HuH-7.5 (cell line): ENCODE data around the gene ADK.
A peak's percentile ranks its signal among the peaks of the same experiment; 100 is the strongest.
"Not testable (repeated sequence)": the region's sequence is repeated elsewhere in the genome, so short reads cannot be mapped to it uniquely, and the experiment has no call there.

ENCODE experiments used
- DNase-seq: peaks from one replicate; pipeline ENCODE4 v3.0.0; 2011; ENCODE audit warnings: low spot score

Gene ADK

DNA sequence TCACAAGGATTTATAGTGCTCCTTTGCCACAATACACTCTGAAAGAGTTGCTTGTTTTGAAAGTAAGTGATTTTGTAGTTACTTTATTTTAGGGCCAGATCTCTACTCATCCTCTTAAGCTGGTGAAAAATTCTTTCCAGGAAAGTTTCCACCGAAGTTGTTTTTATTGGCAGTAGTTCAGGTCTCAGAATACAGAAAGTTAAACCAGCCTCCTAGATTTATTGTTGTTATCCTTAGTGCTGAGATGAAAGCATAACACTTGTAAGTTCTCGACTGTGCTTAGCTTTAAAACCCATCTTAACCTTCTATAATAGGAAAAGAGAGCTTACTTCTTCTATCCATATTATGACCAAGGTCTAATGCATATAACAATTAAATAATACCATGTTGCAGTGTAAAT lies 5.9 kb upstream of the ADK start:
- DNase-seq, result no peak

DNA sequence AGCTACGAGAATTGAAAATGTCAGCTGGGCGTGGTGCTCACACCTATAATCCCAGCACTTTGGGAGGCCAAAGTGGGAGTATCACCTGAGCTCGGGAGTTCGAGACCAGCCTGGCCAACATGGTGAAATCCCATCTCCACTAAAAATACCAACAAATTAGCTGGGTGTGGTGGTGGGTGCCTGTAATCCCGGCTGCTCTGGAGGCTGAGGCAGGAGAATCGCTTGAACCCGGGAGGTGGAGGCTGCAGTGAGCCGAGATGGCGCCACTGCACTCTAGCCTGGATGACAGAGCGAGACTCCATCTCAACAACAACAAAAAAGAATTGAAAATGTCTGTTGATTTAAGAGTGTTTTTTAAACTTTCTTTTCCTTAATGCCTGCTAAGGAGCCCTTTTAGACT lies 4.0 kb upstream of the ADK start:
- DNase-seq, result not testable (repeated sequence)

DNA sequence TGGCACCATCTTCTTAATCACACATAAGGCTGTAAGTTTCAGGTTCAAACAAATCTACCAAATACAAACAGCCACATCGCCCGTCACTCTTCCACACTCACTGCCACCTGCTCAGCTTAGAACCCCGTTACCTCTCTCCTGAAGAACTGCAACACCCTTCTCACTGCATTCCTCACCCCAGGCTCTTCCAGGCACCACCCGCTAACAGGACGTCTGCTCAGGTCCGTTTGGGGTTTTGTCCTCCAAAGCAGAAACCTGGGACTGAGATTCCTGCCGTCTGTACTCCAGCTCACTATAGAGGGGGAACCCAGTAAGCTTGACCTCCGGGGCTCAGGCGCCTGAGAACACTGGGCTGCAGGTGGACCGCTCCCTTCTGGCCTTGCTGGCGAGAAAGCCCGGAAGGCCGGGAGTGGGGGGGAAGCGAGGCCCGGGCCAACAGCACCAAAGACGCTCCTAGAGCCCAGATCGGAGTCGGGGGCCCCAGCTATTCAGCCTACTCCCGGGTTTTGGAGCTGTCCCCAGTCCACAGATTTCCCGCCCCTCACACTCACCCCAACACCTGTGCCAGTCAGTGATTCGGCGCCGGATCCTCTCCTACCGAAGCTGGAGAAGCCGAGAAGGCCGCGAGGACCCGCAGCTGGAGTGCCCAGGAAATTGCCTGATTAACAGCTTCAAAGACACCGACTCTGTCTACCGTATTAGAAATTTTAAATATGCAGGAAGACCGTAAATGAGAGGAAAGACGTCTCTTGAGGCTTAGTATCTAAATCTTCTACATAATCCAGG lies 624 bp upstream of the ADK start, which contains the start of gene AP3M1:
AP3M1 (minus strand) TSS at position 625 of the 786 bp plus-strand sequence. CDS start 12,449 bp downstream, outside the sequence.
- DNase-seq, result peak; percentile 59

DNA sequence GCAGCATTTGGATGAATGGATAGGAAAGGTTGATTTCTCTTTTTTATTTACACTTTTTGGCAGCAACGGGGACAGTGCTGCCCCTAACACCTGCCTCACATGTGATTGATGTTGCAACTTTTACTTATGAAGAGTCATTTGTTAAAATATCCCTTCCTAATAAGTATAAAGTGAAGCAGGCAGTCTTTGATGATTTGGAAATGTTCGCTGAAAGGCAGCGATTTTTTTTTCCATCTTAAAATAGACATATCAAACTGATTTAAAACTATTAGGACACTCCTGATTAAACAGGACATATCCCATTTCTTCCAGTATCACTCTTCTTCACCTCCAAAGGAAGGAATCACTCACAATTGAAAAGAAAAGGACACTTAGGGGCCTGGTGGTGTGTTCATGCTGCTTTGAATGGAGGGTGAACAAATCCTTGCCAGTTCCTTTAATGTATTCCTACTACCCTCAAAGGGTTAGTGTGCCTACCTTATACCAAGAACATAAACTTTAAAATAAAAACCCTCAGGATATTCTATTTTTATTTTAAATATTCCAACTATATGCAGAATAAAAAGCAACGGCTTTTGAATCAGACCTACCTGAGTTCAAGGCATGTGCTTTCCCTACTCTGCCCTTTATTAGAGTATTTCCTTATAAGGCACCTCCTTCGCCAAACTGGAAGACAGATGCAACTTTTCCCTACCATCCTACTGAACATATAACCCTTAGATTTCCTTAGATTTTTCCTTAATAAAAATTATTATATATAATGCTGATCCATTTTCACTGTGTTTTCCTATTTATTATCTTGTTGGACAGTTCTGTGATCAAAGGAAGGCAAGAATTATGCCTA lies 1.1 kb downstream of the ADK start:
- DNase-seq, result no peak

DNA sequence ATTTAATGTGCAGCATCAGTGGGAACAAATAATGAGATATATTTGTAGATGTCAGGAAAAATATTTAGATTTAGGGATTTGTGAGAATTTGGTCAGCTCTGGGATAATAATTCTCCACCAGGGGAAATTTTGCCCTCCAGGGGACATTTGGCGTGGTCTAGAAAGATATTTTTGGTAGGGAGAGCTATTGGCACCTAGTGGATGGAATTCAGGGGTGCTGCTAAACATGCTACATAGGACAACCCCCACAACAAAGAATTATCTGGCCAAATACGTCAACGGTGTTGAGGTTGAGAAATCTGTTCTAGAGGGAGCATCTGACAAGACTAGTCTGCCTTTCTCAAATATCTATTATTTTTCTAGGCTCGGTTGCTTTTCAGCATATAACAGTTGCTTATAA lies 2.1 kb downstream of the ADK start:
- no peak for DNase-seq

DNA sequence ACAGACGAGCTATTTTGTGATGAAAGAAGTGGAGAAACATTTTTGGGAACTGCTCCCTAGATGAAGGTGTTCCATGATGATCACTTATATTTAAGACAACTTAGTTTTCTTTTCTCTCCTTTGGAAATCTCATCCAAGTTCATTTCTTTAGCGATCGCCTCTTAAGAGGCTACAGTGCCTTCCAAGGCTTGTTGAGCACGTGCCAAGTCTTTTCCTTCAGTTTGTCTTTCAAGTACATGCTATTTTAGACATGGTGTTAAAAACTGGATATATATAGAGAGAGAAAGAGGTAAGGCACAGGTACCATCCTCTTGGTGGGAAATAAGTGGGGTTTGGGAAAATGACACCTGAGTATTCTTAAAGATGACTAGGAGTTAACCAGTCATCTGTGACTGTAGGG lies 2.7 kb downstream of the ADK start:
- DNase-seq, result no peak

DNA sequence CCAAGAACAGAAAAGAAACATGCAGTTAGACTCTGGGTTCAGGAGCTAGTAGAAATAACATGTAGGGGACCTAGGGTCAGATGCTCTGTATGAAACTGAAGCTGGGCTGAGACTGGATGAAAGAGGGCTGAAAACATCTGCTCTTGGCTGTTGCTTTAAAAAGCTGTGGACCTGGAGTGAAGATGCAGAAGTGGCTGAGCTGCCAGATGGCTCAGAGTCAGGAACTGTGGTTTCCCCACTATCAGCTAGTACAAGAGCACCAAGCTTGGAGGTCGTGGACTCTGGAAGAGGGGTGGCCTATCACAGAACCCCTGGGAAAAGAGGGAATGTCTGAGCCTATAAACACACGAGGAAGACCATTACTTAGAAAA lies 5.9 kb downstream of the ADK start:
- no peak for DNase-seq

DNA sequence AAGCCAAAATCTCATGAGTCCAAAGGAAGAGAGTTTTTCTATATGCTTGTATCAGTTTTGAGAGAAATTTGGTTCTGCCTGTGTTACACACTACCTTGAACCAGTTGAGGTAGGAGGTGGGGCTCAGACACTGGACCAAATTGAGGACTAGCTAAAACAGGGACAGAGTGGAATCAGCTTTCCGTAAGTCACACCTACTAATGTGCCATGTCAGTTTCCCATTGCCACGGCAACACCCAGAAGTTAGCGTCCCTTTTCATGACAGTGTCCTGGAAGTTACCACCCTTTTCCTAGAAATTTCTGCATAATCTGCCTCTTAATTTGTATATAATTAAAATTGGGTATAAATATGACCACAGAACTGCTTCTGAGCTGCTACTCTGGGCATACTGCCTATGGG lies 9.0 kb downstream of the ADK start:
- no peak for DNase-seq

DNA sequence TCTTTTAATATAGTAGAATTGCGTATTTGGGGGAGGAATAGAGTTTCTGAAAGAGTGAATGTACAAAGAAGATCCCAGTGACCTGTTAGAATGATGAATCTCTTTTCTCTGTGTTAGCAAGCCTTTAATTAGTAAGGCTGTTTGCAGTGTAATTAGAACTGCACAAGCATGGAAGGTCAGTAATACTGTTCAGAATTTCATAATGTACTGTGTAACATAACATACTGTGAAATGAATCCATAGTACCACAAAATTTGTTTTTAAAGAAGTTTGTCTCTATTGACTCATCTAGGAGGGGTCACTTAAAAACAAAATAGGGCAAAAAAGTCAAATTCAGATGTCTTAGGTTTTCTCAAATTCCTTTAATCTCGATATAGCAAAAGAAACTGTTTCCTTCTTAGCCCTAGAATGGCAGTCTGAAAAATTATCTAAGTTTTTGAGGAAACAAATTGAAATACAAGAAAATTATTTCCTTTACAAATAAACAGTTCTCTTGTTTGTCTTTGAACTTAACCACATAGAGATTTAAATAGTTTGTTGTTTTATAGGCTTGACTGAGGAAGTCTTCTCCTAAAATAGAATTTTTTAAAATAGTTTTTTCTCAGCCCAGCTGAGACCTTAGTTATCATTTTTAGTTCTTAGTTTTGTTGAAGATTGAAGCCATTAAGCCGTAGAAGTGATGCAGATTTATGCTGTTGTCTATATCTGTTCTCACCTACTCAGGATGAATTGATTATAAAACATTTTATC lies 12.5 kb downstream of the ADK start:
- DNase-seq, result no peak

DNA sequence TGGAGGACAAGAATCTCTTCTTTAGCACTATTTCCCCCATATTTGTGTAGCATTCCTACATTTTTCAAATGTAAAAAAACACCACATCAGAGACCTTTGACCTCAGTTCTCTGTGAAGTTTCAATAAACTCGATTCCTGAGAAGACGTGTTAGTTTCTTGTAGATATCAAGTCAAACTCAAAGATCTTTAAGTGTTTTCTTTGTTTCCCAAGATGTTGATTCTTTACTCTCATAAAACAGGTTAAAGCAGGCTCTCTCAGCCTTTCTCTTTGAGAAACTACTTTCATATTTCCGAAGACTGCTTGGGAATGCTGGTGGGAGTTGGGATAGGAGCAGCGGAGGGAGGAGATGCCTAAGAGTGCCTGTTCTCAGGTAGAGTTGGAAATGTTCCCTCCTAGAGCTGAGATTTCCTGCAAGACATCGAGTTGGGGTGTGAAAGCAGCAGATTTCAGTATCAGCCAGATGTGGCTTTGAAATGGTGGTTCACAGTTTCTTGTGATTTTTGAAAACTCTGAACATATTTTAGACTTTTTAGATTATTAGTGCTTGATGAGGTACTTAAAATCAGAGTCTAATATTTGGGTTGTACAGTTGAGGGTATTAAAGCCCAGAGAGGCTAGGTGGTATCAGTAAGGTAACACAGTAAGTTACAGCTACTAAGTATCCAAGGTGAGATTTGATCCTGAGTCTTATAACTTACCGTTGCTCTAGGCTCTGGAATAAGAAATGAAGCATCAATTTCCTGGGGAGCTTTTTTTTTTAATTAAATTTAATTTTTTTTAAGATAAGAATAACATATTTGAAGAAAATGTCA lies 13.9 kb downstream of the ADK start:
- DNase-seq, result no peak

DNA sequence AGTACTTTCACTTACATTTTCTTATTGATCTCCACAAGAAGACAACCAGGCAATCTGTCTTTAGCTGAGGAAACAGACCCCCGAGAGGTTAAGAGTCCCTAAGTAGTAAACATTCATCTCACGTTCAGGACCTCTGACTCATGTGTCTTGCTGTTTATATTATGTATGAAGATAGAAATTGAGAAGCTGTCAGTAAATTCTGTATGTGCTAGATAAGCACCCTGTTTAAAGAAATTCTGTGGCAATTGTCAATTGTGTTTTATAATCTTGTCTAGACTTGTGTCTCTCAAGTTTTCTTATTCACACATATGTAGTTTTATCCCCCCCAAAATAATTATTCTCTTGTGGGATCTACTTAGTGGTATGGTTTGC lies 14.5 kb downstream of the ADK start:
- no peak for DNase-seq

DNA sequence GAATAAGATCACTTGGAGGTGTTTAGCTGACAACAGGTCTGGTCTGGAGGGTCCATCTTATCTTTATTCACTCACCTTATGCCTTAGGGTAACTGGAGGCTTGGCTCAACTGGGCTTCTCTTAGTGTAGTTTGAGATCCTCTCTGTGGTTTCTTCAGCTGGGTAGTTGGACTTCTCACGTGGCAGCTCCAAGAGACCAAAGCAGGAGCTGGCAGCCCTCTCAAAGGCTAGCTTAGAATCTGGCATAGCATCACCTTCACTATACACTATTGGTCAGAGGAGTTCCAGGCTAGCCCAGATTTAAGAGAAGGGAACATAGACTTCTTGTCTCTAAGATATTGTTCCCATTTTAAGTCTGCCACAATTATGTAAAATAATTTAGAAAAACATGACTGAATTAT lies 16.4 kb downstream of the ADK start:
- no peak for DNase-seq

DNA sequence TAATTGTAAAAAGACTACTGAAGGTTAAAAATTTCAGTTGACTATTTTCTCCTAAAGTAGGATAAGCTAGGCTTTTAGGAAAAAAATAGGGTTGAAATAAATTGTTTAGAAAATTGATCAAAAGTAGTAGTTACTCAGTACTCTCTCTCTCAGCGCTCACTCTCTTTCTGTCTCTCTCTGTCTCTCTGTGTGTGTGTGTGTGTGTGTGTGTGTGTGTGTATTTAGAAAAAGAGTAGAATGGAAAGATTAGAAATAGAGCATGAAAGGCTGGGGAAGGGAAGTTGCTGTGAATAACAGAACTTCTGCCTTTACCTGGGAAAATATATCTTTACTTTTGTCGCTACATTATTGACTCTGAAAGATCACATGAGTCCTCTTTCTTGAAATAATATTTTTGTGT lies 20.6 kb downstream of the ADK start:
- no peak for DNase-seq

DNA sequence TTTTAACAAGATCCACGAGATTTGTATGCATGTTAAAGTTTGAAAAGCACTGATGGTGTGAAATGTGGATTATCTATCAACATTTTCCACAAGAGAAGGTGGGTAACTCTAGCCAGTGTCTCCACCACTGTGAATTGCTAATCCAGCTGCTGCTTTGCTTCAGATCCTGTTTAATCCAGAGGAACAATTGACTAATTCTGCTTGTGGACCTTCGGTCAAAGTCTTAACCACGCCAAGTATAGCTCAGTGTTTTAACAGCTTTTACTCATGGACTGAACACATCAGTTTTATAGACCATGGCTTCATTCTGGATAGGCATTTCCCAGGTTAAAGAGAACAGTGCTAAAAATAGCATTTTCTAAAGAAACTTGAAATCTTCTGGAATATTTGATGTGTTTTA lies 23.5 kb downstream of the ADK start:
- no peak for DNase-seq

DNA sequence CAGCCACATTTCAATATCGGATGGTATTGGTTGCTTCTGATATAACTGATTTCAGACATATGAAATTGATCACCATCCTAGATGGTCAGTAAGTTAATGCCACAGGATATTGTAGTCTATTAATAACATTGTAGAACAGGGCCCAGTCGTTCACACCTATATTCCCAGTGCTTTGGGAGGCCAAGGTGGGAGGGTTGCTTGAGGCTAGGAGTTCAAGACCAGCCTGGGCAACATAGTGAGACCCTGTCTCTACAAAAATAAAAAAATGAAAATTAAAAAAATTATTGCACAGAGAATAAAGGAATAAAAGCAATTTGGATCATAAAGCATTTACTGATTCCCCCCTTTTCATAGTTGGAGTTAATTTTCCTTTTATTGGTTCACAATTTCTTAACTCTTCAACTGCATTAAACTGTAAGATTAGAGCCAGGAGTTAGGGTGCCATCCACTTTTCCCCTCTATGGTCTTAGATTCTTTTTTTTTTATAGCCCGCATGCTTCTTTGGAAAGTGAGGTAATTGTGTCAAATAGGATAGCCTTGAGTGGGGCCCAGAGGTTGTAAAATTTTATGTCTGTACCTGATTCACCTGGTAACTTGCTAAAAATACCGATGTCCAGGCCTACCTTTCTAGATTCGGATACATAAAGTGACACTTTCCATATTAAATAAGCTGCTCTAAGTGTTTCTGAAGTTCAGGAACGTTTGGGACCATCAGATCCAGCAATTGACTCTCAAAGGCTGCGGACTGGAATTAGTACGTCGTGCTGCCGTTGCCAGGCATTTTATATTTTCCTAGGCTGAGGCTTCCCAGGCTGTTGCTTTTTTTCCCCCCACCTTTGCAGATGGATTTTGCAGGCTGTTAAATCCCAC lies 24.7 kb downstream of the ADK start:
- DNase-seq, result no peak

DNA sequence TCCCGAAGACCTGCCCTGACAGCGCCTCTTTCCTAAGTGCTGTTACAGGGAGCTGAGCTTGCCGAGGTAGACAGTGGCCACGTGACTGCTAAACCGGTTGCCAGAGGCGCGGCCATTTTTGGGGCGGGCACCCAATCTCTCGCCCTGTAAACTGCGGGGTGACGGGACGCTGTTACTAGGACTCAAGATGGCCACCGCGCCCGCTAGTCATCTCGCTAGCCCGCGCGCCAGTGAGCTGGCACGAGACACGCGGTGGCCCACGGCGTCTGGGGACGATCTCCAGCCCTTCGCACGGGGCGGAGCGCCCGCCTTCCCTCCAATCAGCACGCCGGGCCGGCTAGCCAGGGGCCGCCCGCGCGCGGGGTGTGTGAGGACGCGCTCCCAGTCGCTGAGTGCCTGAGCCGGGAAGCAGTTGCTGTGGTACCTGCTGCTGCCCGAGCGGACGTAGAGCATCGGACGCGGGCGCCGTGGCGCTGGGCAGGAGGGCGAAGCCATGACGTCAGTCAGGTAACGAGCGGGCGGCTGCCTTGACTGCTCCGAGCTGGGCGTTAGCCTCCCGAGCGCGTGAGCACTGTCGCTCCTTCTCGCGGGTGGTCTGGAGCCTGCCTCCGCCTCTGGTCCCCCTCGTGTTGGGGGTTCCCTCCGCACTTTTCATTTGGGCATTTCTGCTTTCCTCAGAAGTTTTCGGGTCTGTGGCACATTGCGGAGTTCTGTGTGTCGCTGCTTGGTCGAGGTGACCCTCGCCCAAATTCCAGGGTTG lies 25.5 kb downstream of the ADK start:
- DNase-seq, result peak; percentile 73

DNA sequence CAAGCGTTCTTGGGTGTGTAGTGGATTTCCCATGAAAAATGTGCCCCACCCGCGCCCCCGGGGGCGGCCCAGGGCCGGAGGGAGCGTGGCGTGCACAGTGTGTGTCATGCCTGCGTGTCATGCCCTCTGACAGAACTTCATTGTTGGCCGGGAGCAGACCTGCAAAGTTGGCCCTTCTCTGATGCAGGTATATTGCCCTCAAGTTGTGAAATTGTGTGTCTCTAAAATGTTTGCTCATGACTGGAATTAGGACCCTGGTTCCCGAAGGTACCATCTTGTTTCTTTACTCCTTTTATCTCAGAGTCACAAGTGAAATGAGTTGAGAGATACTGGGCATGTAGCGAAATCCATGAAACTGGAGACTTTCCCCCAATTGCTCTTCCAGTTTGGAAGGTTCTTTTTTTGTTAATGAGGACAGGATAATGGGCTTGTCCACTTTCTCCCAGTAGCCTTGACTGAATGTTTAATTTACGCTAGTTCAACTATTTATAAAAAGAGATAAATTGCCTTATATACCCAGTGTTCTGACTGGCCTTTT lies 26.2 kb downstream of the ADK start:
- peak; percentile 32 for DNase-seq

DNA sequence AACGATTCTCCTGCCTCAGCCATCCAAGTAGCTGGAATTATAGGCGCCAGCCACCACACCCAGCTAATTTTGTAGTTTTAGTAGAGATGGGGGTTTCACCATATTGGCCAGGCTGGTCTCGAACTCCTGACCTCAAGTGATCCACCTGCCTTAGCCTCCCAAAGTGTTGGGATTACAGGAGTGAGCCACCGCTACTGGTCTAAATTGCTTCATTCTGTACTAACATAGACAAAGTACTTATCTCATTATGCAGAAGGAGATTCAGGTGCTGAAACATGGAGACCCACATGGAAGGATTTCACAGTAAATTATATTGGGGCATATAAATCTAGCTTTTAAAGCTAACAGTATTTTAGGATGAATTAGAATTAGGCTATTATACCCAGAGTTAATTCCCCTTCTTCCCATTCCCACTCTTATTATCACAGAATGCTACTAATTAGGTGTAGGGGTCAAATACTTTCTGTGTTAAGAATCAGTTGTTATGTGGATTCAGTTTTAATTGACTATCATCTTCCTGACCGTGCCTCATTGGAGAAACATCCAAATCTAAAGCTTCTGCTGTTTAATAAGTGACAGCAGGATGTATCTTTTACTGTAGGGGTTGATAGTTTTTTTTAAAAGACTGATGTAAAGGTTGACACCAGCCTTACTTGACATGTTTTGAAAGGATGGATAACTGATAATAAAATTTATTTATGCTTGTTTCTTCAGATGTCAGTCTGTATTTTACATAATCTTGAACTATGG lies 27.2 kb downstream of the ADK start:
- no peak for DNase-seq

DNA sequence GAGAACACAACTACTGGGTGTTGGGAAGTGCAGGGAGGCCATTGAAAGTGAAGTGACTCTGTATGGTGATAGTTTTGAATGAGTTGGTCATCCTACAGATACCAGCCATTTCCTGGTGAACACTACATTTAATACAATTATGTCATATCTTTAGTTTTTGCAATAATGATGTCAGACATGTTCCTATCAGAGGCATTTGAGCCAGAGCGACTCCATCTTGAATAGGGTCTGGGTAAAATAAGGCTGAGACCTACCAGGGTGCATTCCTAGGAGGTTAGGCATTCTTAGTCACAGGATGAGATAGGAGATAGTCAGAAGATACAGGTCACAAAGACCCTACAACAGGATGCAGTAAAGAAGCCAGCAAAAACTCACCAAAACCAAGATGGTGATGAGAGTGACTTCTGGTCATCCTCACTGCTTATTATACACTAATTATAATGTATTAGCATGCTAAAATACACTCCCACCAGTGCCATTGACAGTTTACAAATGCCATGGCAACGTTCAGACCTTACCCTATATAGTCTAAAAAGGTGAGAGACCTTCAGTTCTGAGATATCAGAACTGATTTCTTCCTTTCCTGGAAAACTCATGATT lies 28.2 kb downstream of the ADK start:
- DNase-seq, result no peak
